Measurements from ENCODE around the gene NXN.

Gene NXN

GRCh38 chr17:900336-900934, 79.1 kb downstream of the NXN start:
- ChIA-PET POLR2A (no interaction called here), CTCF (interaction anchor here (0.9 to 1.5 kb wide), 2 partner anchors 20 to 22 kb away, joined by 3 to 7 read pairs; no protein-coding TSS in a partner anchor)
- no peak for DNase-seq (ENCODE audit: low read depth, low spot score)
- no peak overlapping the region for H3K4me3 ChIP-seq (ENCODE audit: low read depth, low read length)
- TF ChIP-seq CTCF (IDR thresholded peaks at IDR 0.05; ENCODE audit: insufficient read depth, low read length, missing control alignments) = no peak

- DNase-seq (ENCODE audit: low read depth, low spot score) = no peak
- CTCF ChIA-PET = interaction anchor here (1.3 kb wide), 1 partner anchor 23 kb away, joined by 3 read pairs; no protein-coding TSS in a partner anchor
- no peak overlapping the region for H3K4me3 ChIP-seq (ENCODE audit: low read depth, low read length)
- TF ChIP-seq CTCF (IDR thresholded peaks at IDR 0.05; ENCODE audit: insufficient read depth, low read length, missing control alignments) = no peak
- POLR2A ChIA-PET = no interaction called here
Measured at GRCh38 chr17:897970-898619, 81.5 kb downstream of the NXN start.

GRCh38 chr17:896953-897661, 82.5 kb downstream of the NXN start:
- no peak for TF ChIP-seq CTCF (IDR thresholded peaks at IDR 0.05; ENCODE audit: insufficient read depth, low read length, missing control alignments)
- DNase-seq (ENCODE audit: low read depth, low spot score) = no peak
- POLR2A ChIA-PET = interaction anchor here (0.6 kb wide), 1 partner anchor 31 kb away, joined by 4 read pairs; no protein-coding TSS in a partner anchor
- CTCF ChIA-PET = interaction anchor here (0.9 kb wide), 1 partner anchor 18 kb away, joined by 3 read pairs; no protein-coding TSS in a partner anchor
- H3K4me3 ChIP-seq (ENCODE audit: low read depth, low read length) = no peak overlapping the region

- DNase-seq (ENCODE audit: low read depth, low spot score) = no peak
- no peak overlapping the region for H3K4me3 ChIP-seq (ENCODE audit: low read depth, low read length)
- TF ChIP-seq CTCF (IDR thresholded peaks at IDR 0.05; ENCODE audit: insufficient read depth, low read length, missing control alignments) = no peak
- POLR2A ChIA-PET = interaction anchor here (0.6 kb wide), 1 partner anchor 32 kb away, joined by 4 read pairs; no protein-coding TSS in a partner anchor
- CTCF ChIA-PET = interaction anchor here (0.9 kb wide), 1 partner anchor 17 kb away, joined by 3 read pairs; no protein-coding TSS in a partner anchor
Measured at GRCh38 chr17:896454-896853, 83.1 kb downstream of the NXN start.

- CTCF ChIA-PET = interaction anchor here (1.0 to 1.4 kb wide), 3 partner anchors 13 to 104 kb away, joined by 3 to 4 read pairs (median 3); partner anchors contain the start of gene TIMM22
- POLR2A ChIA-PET = no interaction called here
- no peak for TF ChIP-seq CTCF (IDR thresholded peaks at IDR 0.05; ENCODE audit: insufficient read depth, low read length, missing control alignments)
- H3K4me3 ChIP-seq (ENCODE audit: low read depth, low read length) = no peak overlapping the region
- DNase-seq (ENCODE audit: low read depth, low spot score) = no peak
Measured at GRCh38 chr17:892958-893357, 86.6 kb downstream of the NXN start.

GRCh38 chr17:888998-889441, 90.6 kb downstream of the NXN start:
- TF ChIP-seq CTCF (IDR thresholded peaks at IDR 0.05; ENCODE audit: insufficient read depth, low read length, missing control alignments) = no peak
- no peak for DNase-seq (ENCODE audit: low read depth, low spot score)
- CTCF ChIA-PET = interaction anchor here (0.6 to 1.3 kb wide), 2 partner anchors 8 to 106 kb away, joined by 3 read pairs; no protein-coding TSS in a partner anchor
- POLR2A ChIA-PET = no interaction called here
- no peak overlapping the region for H3K4me3 ChIP-seq (ENCODE audit: low read depth, low read length)
